ENCODE results near the gene A3GALT2. TPM values are rescaled to one million over a fixed set of nuclear protein-coding genes. Genes with fewer than 3 reads are reported as not detected.

A3GALT2 gene
- total RNA-seq: not detected

DNA sequence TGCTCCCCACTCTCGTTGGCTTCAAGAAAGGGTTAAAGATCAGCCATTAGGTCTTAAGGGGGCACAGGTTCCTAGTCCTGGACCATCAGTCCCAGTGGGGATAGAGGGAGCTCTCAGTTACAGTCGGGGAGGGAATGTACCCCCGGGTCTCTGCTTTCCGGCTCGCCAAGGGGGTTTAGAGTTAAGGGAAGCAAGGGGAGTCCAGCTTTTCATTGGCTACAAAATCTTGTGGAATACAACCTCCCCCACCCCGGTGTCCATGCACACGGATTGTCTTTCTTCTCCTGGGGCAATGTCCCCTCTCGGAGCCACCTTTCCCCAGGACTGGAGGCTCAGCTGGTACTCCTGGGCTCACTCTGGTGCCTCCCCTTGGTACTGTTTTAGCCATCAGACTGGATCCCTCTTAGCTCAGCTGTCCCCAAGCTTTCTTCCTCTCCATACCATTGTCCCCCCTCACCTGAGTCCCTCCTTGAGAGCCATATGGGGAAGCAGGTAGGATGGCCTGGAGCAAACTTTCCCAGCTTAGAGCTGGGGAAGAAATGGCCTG is at the start of gene A3GALT2:
Gene A3GALT2 (minus strand): TSS at position 480 of the 547 bp plus-strand sequence. CDS start 0 bp downstream, at position 480.
- Histone ChIP-seq H3K4me3 (no peak within 1 kb of the TSS), H3K27ac (no peak within 1 kb of the TSS), H3K9me3 (no peaks in the 10 kb centered on the region), H3K9ac (ENCODE audit: low read depth in 2 of 2, low read length in 2 of 2) (no peak within 1 kb of the TSS), H3K36me3 (peaks cover 21% of the 10 kb centered on the region), H3K4me1 (no peaks in the 10 kb centered on the region), H3K27me3 (no peaks in the 10 kb centered on the region)
- TF ChIP-seq, protein P1, sequence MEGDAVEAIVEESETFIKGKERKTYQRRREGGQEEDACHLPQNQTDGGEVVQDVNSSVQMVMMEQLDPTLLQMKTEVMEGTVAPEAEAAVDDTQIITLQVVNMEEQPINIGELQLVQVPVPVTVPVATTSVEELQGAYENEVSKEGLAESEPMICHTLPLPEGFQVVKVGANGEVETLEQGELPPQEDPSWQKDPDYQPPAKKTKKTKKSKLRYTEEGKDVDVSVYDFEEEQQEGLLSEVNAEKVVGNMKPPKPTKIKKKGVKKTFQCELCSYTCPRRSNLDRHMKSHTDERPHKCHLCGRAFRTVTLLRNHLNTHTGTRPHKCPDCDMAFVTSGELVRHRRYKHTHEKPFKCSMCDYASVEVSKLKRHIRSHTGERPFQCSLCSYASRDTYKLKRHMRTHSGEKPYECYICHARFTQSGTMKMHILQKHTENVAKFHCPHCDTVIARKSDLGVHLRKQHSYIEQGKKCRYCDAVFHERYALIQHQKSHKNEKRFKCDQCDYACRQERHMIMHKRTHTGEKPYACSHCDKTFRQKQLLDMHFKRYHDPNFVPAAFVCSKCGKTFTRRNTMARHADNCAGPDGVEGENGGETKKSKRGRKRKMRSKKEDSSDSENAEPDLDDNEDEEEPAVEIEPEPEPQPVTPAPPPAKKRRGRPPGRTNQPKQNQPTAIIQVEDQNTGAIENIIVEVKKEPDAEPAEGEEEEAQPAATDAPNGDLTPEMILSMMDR (IDR thresholded peaks at IDR 0.05): no peak
- intact Hi-C loops (cut with DNase I): no loop called here
- no peak for DNase-seq

DNA sequence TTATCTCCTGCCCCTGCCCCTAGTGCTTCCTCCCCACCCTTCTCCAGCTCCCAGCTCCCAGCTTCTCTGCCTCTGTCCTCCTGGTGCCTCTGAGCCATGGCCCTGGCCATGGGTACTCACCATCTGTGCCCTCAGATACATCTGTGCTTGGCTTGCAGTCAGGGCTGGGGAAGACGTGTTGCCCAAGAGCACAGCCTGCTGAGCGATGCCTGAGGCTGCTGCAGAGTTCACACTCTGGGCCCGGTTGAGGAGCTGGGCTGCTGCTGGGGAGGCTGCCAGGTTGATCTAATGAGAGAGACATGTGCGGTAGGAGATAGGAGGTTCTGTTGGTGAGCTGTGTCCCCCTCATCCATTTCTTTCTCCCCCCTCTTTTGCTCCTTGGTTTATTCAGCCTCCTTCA is 49.4 kb upstream of the A3GALT2 start:
- Histone ChIP-seq H3K27me3 (no peaks in the 10 kb centered on the region), H3K27ac (no peak overlapping the region), H3K4me3 (no peak overlapping the region), H3K9ac (ENCODE audit: low read depth in 2 of 2, low read length in 2 of 2) (no peak overlapping the region), H3K9me3 (no peaks in the 10 kb centered on the region), H3K4me1 (no peaks in the 10 kb centered on the region), H3K36me3 (no peaks in the 10 kb centered on the region)
- TF ChIP-seq, protein P1 (IDR thresholded peaks at IDR 0.05): no peak
- DNase-seq: no peak
- intact Hi-C loops (cut with DNase I): no loop called here

DNA sequence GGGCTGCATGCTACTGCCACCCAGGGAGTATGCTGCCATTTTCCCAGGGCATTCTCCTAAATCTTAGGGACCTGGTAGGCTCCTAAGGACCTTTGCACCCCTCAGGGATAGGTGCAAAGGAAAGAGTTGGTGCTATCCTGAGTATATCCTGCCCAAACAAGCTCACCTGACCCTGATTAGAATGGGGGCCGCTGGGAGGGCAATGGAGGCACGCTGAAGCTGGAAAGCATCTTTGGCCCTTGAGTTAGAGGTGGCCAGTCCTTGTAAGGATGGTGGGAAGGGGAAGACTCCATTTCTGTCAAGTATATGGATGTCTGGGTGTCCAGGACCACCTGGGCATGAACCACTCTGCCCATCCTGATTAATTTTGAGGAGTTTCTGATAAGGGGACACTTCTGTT is 48.9 kb upstream of the A3GALT2 start:
- Histone ChIP-seq H3K9me3 (no peaks in the 10 kb centered on the region), H3K9ac (ENCODE audit: low read depth in 2 of 2, low read length in 2 of 2) (no peak overlapping the region), H3K4me1 (no peaks in the 10 kb centered on the region), H3K36me3 (no peaks in the 10 kb centered on the region), H3K27me3 (no peaks in the 10 kb centered on the region), H3K27ac (no peak overlapping the region), H3K4me3 (no peak overlapping the region)
- intact Hi-C loops (cut with DNase I): loop anchor here (5.0 kb wide), 1 partner anchor 152 kb away; no protein-coding TSS in a partner anchor
- TF ChIP-seq, protein P1 (IDR thresholded peaks at IDR 0.05): no peak
- DNase-seq: no peak

DNA sequence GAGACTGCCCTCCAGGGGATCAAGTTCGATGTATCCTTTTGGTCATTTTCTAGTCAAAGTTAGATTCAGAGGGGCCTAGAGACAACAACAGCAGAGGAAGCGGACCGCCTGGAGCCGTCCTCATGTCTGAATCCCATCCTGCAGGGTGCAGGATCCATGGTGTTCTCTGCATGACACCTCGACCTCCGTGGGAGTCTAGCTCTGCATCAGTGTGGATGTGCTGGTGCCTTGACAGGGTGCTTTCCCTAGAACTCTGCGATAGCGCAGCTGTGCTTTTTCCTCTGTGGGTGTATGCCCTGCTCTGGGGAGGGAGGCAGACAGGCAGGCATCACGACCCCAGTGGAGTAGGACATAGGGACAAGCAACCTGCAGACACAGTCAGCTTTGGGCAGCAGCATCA is 48.2 kb upstream of the A3GALT2 start:
- Histone ChIP-seq H3K36me3 (no peaks in the 10 kb centered on the region), H3K9ac (ENCODE audit: low read depth in 2 of 2, low read length in 2 of 2) (no peak overlapping the region), H3K4me1 (no peaks in the 10 kb centered on the region), H3K27ac (no peak overlapping the region), H3K9me3 (no peaks in the 10 kb centered on the region), H3K4me3 (no peak overlapping the region), H3K27me3 (no peaks in the 10 kb centered on the region)
- intact Hi-C loops (cut with DNase I): loop anchor here (5.0 kb wide), 1 partner anchor 152 kb away; no protein-coding TSS in a partner anchor
- TF ChIP-seq, protein P1 (IDR thresholded peaks at IDR 0.05): no peak
- DNase-seq: no peak

DNA sequence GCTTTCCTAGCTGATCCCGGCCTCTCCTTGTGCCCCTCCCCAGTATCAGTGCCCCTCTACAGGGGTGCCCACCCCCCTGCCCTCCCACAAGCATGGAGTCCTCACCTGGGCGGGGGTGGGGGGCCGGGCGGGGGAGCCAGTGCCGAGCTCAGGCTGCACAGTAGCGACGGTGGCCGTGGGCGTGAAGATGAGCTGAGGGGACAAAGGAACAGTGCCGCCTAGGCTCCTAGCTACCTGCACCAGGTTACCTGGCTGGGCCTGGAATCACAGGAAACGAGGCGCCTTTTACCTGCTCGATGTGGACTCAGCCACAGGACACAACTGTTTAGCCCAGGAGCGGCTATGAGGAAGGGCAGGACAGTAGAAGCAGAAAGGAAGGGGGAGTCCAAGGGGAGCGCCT is 47.5 kb upstream of the A3GALT2 start:
- no peak for DNase-seq
- Histone ChIP-seq H3K36me3 (no peaks in the 10 kb centered on the region), H3K4me1 (no peaks in the 10 kb centered on the region), H3K27me3 (no peaks in the 10 kb centered on the region), H3K9ac (ENCODE audit: low read depth in 2 of 2, low read length in 2 of 2) (no peak overlapping the region), H3K27ac (no peak overlapping the region), H3K9me3 (no peaks in the 10 kb centered on the region), H3K4me3 (no peak overlapping the region)
- TF ChIP-seq, protein P1 (IDR thresholded peaks at IDR 0.05): no peak
- intact Hi-C loops (cut with DNase I): loop anchor here (5.0 kb wide), 1 partner anchor 151 kb away; no protein-coding TSS in a partner anchor

All from colonic mucosa (tissue), 4 donors.